ES-I3 (cell line): ENCODE measurements around the gene ACAN.

Experiments used
- H3K36me3 ChIP-seq: 2 replicates; pipeline ENCODE4 v1.6.1; 2013; ENCODE audit warnings: mild to moderate bottlenecking, low read length, control low read depth, moderate library complexity; ENCODE audit not compliant: insufficient read depth
- H3K4me1 ChIP-seq: 2 replicates; pipeline ENCODE4 v1.6.1; 2013; ENCODE audit warnings: mild to moderate bottlenecking, control low read depth, low read length; ENCODE audit not compliant: insufficient read depth
- H3K9ac ChIP-seq: 2 replicates; pipeline ENCODE4 v1.6.1; 2013; ENCODE audit warnings: low read depth, mild to moderate bottlenecking, low read length, moderate library complexity
- H3K9me3 ChIP-seq: 2 replicates; pipeline ENCODE4 v1.6.1; 2013; ENCODE audit warnings: mild to moderate bottlenecking, low read length, moderate library complexity; ENCODE audit not compliant: control insufficient read depth, insufficient read depth

The ACAN gene

GRCh38 chr15:88813960-88814359 is 10.7 kb downstream of the ACAN start:
- no peaks in the 10 kb centered on the region for H3K9me3 ChIP-seq
- H3K4me1 ChIP-seq = peaks cover 20% of the 10 kb centered on the region
- no peak overlapping the region for H3K9ac ChIP-seq
- no peaks in the 10 kb centered on the region for H3K36me3 ChIP-seq

DNA sequence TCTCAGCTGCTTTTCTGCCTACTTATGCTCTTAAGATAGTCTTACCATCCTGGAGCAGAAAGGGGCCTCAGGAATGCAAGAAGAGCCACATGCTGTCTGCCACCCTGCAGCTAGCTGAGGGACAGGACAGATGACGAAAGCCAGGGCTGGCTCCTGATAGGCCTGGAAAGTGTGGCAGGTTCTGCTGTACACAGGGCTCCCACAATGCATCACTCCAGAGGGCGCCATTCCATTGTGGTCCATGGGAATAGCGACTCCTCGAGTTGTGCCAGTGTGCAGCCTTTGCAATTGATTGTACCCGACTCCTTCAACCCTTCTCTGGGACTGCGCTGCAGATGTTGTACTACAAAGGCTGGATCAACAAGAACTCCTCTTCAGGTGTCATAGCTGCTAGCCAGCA is 11.2 kb downstream of the ACAN start:
- H3K9me3 ChIP-seq = no peaks in the 10 kb centered on the region
- H3K9ac ChIP-seq = no peak overlapping the region
- peaks cover 20% of the 10 kb centered on the region for H3K4me1 ChIP-seq
- no peaks in the 10 kb centered on the region for H3K36me3 ChIP-seq

- Histone ChIP-seq H3K9me3 (no peaks in the 10 kb centered on the region), H3K9ac (no peak overlapping the region), H3K36me3 (no peaks in the 10 kb centered on the region), H3K4me1 (no peaks in the 10 kb centered on the region)
Measured at GRCh38 chr15:88818920-88819319, 15.7 kb downstream of the ACAN start.

GRCh38 chr15:88821993-88822392 is 18.8 kb downstream of the ACAN start:
- H3K4me1 ChIP-seq = no peaks in the 10 kb centered on the region
- no peaks in the 10 kb centered on the region for H3K36me3 ChIP-seq
- H3K9me3 ChIP-seq = no peaks in the 10 kb centered on the region
- no peak overlapping the region for H3K9ac ChIP-seq

DNA sequence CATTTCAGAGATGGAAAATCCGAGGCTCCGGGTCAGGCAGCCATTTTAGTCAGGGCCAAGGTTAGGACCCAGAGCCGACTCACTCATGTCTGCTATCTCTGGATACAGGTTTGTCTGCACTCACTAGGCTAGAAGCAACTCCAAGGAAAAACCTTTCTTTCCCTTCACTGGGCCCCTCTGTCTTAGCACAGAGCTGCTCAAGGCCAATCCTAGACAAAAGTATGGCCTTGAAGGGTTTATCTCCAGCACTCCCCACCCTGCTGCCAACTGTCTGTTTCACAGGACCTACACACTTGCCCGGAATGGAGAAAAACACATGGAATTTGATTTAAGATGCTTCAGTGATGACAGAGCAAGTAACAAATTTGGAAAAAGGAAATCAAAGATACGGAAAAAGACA is 25.6 kb downstream of the ACAN start:
- no peak overlapping the region for H3K9ac ChIP-seq
- H3K9me3 ChIP-seq = no peaks in the 10 kb centered on the region
- H3K4me1 ChIP-seq = peaks cover 2% of the 10 kb centered on the region; the same call in 1 of the 2 replicates
- no peaks in the 10 kb centered on the region for H3K36me3 ChIP-seq

DNA sequence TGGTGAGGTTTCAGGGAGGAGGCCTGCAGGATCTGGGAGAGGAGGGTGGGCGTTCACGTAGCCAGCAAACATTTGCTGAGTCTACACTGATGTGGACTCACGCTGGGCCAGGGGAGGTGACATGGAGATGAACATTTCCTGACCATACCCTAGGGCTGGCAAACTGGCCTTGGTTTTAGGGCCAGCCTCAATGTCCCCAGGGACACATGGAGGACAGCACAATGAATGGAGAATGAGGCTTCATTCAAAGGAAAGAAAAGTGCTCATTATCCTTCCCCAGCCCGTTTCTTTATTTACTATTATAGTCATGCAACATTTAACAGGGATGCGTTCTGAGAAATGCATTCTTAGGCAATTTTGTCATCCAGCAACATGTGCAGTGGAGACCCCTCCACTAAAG is 26.8 kb downstream of the ACAN start:
- Histone ChIP-seq H3K9ac (no peak overlapping the region), H3K36me3 (no peaks in the 10 kb centered on the region), H3K9me3 (no peaks in the 10 kb centered on the region), H3K4me1 (peaks cover 7% of the 10 kb centered on the region; the same call in 1 of the 2 replicates)

DNA sequence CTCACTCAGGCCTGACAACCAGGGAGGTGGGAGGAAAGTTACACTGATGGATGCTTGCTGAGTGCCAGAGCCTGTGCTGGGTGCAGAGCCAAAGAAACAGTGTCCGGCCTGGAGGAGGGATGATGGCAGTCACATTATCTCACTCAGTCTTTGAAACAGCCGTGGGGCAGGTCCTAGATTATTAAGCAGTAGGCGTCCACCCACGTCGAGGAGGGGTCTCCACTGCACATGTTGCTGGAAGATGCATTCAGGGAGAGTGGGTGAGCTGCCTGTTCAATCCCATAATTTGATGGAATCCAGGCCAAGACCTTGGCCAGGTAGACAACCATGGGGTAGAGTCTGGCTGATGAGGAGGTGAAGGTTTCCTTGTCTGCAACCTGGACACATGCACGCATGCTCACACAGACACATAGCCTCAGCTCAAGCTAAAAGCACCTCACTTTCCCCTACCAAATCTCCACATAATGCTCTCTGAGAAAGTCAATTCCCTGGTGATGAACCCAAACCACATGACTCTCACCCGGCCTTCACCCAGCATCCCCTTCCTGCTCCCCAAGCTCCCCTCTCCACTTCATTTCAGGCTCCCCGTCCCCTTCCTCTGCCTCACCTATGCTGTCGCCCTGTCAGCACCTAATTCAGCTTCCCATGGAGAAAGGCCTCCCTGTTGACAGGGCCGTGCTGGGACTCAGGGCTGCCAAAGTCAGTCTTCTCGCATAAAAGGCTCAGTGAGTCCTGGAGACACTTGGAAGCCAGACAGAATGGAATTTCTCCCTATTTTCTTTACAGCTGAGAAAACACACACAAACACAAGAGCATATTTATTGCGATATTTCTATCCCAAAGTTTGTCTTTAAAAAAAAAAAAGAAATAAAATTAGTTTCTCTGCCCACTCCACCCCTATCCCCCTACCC is 29.8 kb downstream of the ACAN start:
- no peaks in the 10 kb centered on the region for H3K36me3 ChIP-seq
- H3K9ac ChIP-seq = no peak overlapping the region
- H3K4me1 ChIP-seq = peaks cover 7% of the 10 kb centered on the region; the same call in 1 of the 2 replicates
- H3K9me3 ChIP-seq = no peaks in the 10 kb centered on the region

DNA sequence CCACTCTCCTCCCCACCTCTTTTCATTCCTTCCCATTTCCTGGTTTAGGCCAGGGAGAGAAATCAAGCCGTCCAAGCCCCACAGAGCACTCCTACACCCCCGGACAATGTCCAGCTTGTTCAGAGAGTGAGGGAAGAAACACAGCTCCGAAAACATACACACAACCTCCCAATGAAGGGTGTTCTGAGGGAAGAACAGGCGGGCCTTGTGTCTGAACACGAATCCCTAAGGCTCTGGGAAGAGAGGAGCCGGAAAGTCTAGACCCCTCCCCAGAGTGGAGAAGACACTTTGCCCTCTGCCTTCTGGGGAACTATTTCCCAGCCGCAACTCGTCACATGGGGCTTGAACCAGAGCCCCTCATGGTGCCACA is 30.5 kb downstream of the ACAN start:
- peaks cover 7% of the 10 kb centered on the region; the same call in 1 of the 2 replicates for H3K4me1 ChIP-seq
- no peak overlapping the region for H3K9ac ChIP-seq

DNA sequence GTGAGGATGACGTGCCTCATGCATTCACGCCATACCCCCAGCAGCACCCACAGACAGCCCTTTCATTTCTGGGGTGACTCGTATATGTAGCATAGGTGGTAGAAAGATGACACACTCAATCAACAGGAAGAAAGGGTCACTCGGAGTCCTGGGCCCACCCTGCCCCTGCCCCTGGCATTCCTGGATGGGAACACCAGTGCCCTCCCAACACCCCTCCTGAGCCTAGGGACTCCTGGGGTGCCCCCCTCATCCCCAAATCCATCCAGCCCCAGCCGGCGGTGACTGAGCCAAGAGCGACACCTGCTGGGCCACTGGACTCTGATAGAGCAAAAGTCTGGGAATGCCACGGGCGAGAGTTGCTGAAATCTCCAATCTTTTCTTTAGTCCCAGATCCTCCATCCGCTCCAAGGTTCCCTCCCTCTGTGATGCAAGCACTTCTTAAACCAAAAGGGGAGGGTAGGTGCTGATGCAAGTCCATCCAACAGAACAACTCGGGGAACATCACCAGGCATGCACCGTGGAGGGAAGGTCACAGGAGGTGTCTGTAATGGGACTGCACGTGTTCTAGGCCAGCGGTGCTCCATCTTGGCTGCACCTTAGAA is 31.1 kb downstream of the ACAN start:
- H3K9ac ChIP-seq = no peak overlapping the region
- peaks cover 7% of the 10 kb centered on the region; the same call in 1 of the 2 replicates for H3K4me1 ChIP-seq
- no peaks in the 10 kb centered on the region for H3K9me3 ChIP-seq
- no peaks in the 10 kb centered on the region for H3K36me3 ChIP-seq

More for the DNA sequence above, 30.5 kb downstream of the ACAN start:
- Histone ChIP-seq H3K36me3 (no peaks in the 10 kb centered on the region), H3K9me3 (no peaks in the 10 kb centered on the region)

GRCh38 chr15:88835119-88835518 is 31.9 kb downstream of the ACAN start:
- Histone ChIP-seq H3K4me1 (peaks cover 7% of the 10 kb centered on the region; the same call in 1 of the 2 replicates), H3K36me3 (no peaks in the 10 kb centered on the region), H3K9me3 (no peaks in the 10 kb centered on the region), H3K9ac (no peak overlapping the region)

GRCh38 chr15:88835646-88836045 is 32.4 kb downstream of the ACAN start:
- no peaks in the 10 kb centered on the region for H3K9me3 ChIP-seq

GRCh38 chr15:88838667-88839066 is 35.4 kb downstream of the ACAN start:
- H3K36me3 ChIP-seq = no peaks in the 10 kb centered on the region
- no peak overlapping the region for H3K9ac ChIP-seq
- no peaks in the 10 kb centered on the region for H3K9me3 ChIP-seq
- H3K4me1 ChIP-seq = peaks cover 6% of the 10 kb centered on the region; the same call in 1 of the 2 replicates

More at GRCh38 chr15:88835646-88836045, 32.4 kb downstream of the ACAN start:
- no peak overlapping the region for H3K9ac ChIP-seq
- H3K4me1 ChIP-seq = peaks cover 7% of the 10 kb centered on the region; the same call in 1 of the 2 replicates
- H3K36me3 ChIP-seq = no peaks in the 10 kb centered on the region

DNA sequence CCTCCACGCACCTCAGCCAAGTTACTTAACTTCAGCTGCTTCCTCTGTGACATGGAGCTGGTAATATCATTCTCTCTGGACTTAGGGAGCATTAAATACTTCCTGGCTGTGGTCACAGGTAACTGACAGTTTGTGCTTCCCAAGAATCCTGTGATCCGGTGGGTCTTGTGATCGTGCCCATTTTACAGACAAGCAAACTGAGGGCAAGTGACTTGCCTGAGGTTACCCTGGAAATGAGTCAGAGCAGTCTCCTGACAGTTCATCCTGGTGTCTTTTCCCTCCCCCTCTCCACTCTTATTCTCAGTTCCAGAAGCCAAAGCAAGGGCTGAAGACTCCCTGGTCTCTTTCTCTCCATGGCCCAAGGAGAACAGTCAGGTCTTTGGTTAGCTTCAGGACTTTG is 35.9 kb downstream of the ACAN start:
- H3K9ac ChIP-seq = no peak overlapping the region
- peaks cover 2% of the 10 kb centered on the region; the same call in 1 of the 2 replicates for H3K4me1 ChIP-seq
- no peaks in the 10 kb centered on the region for H3K9me3 ChIP-seq
- no peaks in the 10 kb centered on the region for H3K36me3 ChIP-seq

- Histone ChIP-seq H3K9ac (no peak overlapping the region), H3K4me1 (no peaks in the 10 kb centered on the region), H3K36me3 (no peaks in the 10 kb centered on the region), H3K9me3 (no peaks in the 10 kb centered on the region)
Measured at GRCh38 chr15:88839961-88840360, 36.7 kb downstream of the ACAN start.

DNA sequence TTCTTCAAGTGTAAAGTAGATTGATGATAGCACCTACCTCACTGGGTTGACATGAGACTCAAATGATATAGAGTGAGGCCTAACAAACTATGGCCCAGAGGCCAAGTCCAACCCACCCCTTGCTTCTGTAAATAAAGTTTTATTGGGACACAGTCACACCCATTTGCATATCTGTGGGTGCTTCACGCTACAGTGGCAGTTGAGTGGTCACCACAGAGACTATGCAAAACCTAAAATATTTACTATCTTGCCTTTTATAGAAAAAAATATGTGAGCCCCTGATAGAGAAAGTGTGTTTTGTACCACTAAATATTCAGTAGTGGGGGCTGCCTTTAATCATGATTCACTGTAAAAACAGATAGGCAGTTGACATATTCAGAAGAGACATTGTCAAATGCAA is 38.0 kb downstream of the ACAN start:
- no peaks in the 10 kb centered on the region for H3K4me1 ChIP-seq
- H3K9ac ChIP-seq = no peak overlapping the region
- no peaks in the 10 kb centered on the region for H3K9me3 ChIP-seq
- H3K36me3 ChIP-seq = no peaks in the 10 kb centered on the region
